ENCODE measurements around the gene KIAA0825.
"Not testable (repeated sequence)": the region's sequence is repeated elsewhere in the genome, so short reads cannot be mapped to it uniquely, and the experiment has no call there.

The KIAA0825 gene

DNA sequence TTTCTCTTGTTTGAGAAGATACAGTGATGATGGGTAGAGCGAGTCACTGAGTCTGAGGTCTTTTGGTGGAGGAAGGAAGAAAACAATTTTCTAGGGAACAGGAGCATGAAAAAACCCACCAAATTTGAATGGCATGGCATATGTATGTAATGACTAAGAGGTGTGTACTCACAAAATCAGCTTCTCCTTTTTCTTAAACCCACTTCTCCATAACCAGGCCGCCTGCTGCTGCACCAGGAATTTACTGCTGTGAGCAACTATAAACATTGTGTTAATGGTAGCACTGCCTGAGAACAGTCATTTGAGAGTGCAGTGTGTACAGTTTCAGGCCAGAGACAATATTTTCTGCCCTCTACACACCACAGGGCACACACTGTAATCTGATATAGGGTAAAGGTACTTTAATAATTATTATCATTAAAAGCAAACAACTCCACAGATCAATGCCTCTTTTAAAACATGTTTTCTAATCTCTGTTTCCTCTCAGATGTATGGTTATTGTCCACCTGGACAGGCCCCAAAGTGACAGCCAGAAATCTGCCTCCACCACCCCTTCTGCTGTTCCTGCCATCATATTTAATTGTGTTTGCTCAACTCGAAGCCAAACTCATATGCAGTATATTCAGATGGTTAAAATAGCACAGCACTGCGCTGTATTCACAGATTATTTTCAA lies 241.6 kb downstream of the KIAA0825 start:
- H3K27me3 ChIP-seq (ENCODE audit: low read depth) = no peaks in the 10 kb centered on the region
- no peaks in the 10 kb centered on the region for H3K36me3 ChIP-seq (replicated peaks)
- peaks cover 2% of the 10 kb centered on the region; the same call in 1 of the 2 replicates for H3K4me1 ChIP-seq
- in situ Hi-C loops (cut with MboI; ENCODE audit: low sequenced_read_pairs) = no loop called here
- H3K9me3 ChIP-seq = no peaks in the 10 kb centered on the region
- no peak for DNase-seq (ENCODE audit: low spot score in 2 of 2)
- H3K4me3 ChIP-seq = no peak overlapping the region

DNA sequence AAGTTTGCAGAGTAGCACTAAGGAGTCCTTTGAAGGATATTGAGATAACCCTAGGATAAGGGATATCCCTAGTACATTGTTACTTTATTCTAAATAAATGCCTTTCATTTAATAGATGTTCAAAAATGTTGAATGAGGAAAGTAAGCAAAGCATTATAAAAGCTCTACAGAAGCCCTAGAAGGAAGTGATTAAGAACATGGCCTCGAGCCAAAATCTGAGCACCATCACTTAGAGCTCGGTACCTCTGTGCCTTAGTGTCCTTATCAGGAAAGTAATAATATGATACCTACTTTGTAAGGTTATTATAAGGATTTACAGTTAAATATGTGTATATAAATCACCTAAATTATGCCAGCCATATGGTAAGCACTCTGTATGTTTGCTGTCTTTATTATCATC lies 242.6 kb downstream of the KIAA0825 start:
- no peaks in the 10 kb centered on the region for H3K27me3 ChIP-seq (ENCODE audit: low read depth)
- no peak for DNase-seq (ENCODE audit: low spot score in 2 of 2)
- no peak overlapping the region for H3K4me3 ChIP-seq
- no peaks in the 10 kb centered on the region for H3K36me3 ChIP-seq (replicated peaks)
- in situ Hi-C loops (cut with MboI; ENCODE audit: low sequenced_read_pairs) = no loop called here
- H3K4me1 ChIP-seq = peaks cover 2% of the 10 kb centered on the region; the same call in 1 of the 2 replicates
- no peaks in the 10 kb centered on the region for H3K9me3 ChIP-seq

DNA sequence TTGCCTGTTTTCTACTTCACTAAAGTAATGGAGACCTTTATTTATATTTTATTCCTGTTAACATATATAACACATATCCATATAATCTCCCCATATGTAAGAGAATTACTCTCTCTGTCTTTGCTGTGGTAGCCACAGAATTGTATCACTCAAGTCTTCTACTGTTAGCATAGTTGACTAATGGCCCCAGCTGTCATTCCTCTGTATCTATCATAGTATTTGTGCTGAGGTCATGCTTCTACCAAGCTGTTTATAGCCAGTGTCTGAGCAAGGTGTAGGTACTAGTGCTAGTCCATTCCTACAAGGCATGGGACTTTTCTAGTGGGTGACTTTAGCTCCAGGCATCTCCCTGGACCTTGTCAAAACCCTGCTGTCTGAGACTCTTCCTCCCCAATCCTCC lies 244.1 kb downstream of the KIAA0825 start:
- Histone ChIP-seq H3K4me3 (no peak overlapping the region), H3K9me3 (no peaks in the 10 kb centered on the region), H3K27me3 (ENCODE audit: low read depth) (no peaks in the 10 kb centered on the region), H3K36me3 (replicated peaks) (no peaks in the 10 kb centered on the region), H3K4me1 (peaks cover 2% of the 10 kb centered on the region; the same call in 1 of the 2 replicates)
- no peak for DNase-seq (ENCODE audit: low spot score in 2 of 2)
- in situ Hi-C loops (cut with MboI; ENCODE audit: low sequenced_read_pairs) = no loop called here

DNA sequence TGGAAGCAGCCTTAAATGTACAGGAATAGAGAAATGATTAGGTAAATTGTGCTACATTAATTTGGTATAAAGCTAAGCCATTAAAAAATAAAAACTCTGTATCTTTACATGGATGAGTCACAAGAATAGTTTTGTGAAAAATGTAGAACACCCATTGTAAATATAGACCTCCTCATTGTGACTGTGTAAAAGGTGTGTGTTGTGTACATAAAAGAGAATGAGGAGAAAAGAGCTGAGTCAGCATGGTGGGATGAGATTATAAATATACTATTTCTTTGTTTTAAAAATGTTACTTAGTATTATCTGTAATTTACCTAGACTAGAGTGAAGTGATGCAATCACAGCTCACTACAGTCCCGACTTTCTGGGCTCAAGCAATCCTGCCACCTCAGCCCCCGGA lies 250.5 kb downstream of the KIAA0825 start:
- Histone ChIP-seq H3K4me1 (no peaks in the 10 kb centered on the region), H3K9me3 (no peaks in the 10 kb centered on the region), H3K4me3 (no peak overlapping the region), H3K27me3 (ENCODE audit: low read depth) (no peaks in the 10 kb centered on the region), H3K36me3 (replicated peaks) (no peaks in the 10 kb centered on the region)
- no peak for DNase-seq (ENCODE audit: low spot score in 2 of 2)
- in situ Hi-C loops (cut with MboI; ENCODE audit: low sequenced_read_pairs) = no loop called here

DNA sequence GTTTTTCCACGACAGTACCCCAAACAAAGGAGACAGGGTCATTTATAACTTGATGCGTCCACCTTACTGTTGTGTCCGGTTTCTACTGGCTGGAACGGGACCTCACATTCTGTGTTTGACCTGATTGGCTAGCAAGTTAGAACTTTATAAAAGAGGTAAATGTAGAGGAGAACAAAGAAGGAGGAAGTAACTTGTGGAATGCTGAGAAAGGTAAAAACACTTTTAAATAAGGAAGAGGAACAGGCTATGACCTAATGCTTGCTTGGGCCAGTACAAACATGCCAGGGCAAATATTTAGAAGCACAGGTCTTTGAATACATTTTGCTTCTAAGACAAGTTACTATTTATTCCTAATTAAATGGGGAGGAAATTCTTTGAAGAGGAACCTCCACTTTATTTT lies 251.6 kb downstream of the KIAA0825 start:
- H3K27me3 ChIP-seq (ENCODE audit: low read depth) = no peaks in the 10 kb centered on the region
- H3K4me3 ChIP-seq = no peak overlapping the region
- H3K4me1 ChIP-seq = no peaks in the 10 kb centered on the region
- no peaks in the 10 kb centered on the region for H3K36me3 ChIP-seq (replicated peaks)
- no peak for DNase-seq (ENCODE audit: low spot score in 2 of 2)
- in situ Hi-C loops (cut with MboI; ENCODE audit: low sequenced_read_pairs) = no loop called here
- no peaks in the 10 kb centered on the region for H3K9me3 ChIP-seq

DNA sequence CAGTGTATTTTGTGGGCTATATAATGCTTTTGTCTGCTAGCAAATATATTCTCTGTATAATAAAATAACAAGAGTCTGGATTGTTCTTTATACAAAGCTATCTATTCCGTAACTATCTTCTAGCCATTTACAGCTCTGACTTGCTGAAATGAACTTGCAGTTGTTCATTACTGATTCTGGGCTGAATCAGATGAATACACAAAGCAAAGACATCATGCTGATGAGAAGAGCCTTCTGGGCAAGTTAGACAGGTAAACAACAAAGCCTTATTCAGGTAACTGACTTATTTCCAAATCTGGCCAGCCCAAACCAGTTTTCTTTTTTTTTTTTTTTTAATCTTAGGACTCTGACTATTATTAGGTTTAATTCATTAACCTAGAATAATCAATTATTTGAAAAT lies 255.5 kb downstream of the KIAA0825 start:
- DNase-seq (ENCODE audit: low spot score in 2 of 2) = no peak
- no peaks in the 10 kb centered on the region for H3K27me3 ChIP-seq (ENCODE audit: low read depth)
- H3K4me1 ChIP-seq = no peaks in the 10 kb centered on the region
- H3K4me3 ChIP-seq = no peak overlapping the region
- no peaks in the 10 kb centered on the region for H3K36me3 ChIP-seq (replicated peaks)
- no peaks in the 10 kb centered on the region for H3K9me3 ChIP-seq
- in situ Hi-C loops (cut with MboI; ENCODE audit: low sequenced_read_pairs) = no loop called here

DNA sequence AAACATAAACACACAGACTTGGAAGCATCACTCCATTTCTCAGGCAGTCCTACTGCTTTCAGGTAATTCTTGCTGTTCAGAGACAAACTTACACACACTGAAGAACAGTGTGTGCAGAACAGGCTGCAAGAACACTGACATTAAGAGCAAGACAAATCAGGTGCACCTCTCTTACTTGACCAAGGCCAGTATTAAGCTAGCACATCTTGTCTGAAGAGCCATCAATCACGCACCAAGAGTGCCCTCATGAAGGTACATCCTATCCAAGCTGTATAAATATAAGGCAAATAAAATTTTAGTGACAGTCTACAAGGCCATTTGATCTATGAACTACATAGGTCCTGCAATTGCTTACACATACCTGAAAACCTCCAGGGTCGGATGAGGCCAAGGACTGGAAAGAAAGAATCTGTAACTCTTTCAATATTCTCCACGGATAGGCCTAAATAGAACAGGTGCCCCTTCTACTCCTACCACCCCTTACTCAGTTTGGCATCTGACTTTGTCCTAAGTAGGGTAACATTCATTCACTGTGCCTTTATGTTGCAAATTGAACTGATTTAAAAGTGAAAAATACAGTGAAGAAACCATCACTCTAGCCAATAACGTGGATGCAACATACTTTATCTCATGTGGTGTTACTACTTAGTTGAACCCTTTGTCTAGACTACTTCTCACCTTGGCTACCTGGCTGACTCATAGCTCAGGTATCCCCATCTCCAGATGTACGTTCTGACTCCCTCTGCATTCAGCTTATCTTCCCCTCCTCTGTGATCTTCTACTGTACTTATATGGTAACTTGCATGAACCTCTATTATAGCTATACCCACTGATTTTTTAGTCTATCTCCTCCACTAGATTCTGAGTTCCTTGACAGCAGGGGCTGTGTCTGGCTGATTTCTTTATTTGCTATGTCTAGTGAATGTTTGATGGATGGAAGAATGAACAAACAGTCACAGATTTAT lies 256.3 kb downstream of the KIAA0825 start:
- no peak for DNase-seq (ENCODE audit: low spot score in 2 of 2)

DNA sequence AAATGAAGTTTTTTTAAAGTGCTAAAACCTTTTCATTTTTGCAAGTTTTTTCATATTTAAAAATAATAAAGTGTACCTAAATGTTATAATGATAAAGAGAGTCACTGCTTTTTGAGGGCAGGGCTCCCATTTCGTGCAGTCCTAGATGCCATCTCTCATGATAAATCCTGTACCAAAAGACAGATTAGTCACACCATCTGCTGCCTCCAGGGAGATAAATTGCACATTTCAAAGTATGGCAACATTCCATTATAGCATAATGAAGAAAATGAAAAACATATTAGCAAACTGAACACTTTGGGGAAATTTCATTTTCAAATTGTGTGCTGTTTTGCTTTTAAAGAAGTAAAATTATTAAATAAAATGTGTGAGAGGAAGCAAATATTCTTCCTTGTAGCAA lies 257.2 kb downstream of the KIAA0825 start:
- in situ Hi-C loops (cut with MboI; ENCODE audit: low sequenced_read_pairs) = no loop called here
- Histone ChIP-seq H3K27me3 (ENCODE audit: low read depth) (no peaks in the 10 kb centered on the region), H3K36me3 (replicated peaks) (no peaks in the 10 kb centered on the region), H3K9me3 (no peaks in the 10 kb centered on the region), H3K4me3 (no peak overlapping the region), H3K4me1 (no peaks in the 10 kb centered on the region)
- no peak for DNase-seq (ENCODE audit: low spot score in 2 of 2)

More for the DNA sequence above, 256.3 kb downstream of the KIAA0825 start:
- no peaks in the 10 kb centered on the region for H3K36me3 ChIP-seq (replicated peaks)
- in situ Hi-C loops (cut with MboI; ENCODE audit: low sequenced_read_pairs) = no loop called here
- no peaks in the 10 kb centered on the region for H3K9me3 ChIP-seq
- no peaks in the 10 kb centered on the region for H3K4me1 ChIP-seq
- no peak overlapping the region for H3K4me3 ChIP-seq
- no peaks in the 10 kb centered on the region for H3K27me3 ChIP-seq (ENCODE audit: low read depth)

DNA sequence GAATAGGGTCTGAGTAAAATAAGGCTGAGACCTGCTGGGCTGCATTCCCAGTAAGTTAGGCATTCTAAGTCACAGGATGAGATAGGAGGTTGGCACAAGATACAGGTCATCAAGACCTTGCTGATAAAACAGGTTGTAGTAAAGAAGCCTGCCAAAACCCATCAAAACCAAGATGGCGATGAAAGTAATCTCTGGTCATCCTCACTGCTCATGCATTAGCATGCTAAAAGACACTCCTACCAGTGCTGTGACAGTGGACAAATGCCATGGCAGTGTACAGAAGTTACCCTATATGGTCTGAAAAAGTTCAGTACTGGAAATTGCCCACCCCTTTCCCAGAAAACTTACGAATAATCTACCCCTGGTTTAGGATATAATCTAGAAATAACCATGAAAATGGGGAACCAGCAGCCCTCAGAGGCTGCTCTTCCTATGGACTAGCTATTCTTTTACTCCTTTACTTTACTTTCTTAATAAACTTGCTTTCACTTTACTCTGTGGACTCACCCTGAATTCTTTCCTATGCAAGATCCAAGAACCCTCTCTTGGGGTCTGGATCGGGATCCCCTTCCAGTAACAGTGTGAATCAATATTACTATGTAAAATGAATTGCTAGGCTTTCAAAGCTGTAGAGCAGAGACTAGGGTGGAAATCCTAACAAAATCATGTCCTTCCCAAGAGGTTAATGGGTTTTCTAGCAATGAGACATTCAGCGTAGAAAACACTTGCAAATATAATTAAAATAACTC lies 257.8 kb downstream of the KIAA0825 start:
- no peak for DNase-seq (ENCODE audit: low spot score in 2 of 2)
- H3K4me1 ChIP-seq = peaks cover 6% of the 10 kb centered on the region
- in situ Hi-C loops (cut with MboI; ENCODE audit: low sequenced_read_pairs) = no loop called here
- no peaks in the 10 kb centered on the region for H3K27me3 ChIP-seq (ENCODE audit: low read depth)
- no peaks in the 10 kb centered on the region for H3K36me3 ChIP-seq (replicated peaks)
- no peak overlapping the region for H3K4me3 ChIP-seq
- H3K9me3 ChIP-seq = no peaks in the 10 kb centered on the region

DNA sequence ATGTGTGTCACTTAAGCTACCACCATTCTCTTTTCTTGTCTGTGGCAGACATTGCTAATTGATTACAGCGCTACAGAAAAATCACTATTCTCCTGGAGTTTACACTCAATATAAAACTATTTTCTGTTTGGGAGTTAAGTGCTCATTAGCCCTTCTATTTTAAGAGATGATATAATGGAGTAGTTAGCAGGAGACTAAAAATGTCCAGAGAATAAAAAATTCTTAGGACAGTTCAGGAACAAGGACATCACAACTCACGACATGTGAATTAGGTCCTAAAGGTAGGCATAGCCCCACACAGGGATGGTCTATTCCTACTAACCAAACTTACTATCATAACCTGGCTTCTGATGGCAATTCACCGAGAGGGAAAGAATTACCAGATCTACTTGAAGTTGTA lies 258.5 kb downstream of the KIAA0825 start:
- Histone ChIP-seq H3K9me3 (no peaks in the 10 kb centered on the region), H3K4me3 (no peak overlapping the region), H3K27me3 (ENCODE audit: low read depth) (no peaks in the 10 kb centered on the region), H3K36me3 (replicated peaks) (no peaks in the 10 kb centered on the region), H3K4me1 (peaks cover 9% of the 10 kb centered on the region)
- no peak for DNase-seq (ENCODE audit: low spot score in 2 of 2)
- in situ Hi-C loops (cut with MboI; ENCODE audit: low sequenced_read_pairs) = no loop called here

DNA sequence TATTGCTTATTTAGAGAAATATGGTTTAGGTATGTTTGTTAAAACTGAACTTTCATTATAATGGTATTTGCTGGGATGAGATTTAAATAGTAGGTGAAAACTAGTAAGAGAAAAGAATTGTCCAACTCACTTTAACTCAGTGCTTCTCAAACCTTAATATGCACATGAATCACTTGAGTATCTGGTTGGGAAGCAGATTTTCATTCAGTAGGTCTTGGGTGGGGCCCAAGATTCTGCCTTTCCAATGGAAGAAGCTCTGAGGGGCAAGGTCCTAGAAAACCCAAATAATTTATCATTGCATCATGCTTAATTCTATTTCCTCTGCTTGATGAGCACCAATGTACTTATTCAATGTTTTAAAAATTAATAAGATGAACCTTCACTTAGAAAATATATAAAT lies 262.6 kb downstream of the KIAA0825 start:
- DNase-seq (ENCODE audit: low spot score in 2 of 2) = peak in 1 of 2 experiments; percentile 30
- Histone ChIP-seq H3K36me3 (replicated peaks) (no peaks in the 10 kb centered on the region), H3K4me1 (peaks cover 14% of the 10 kb centered on the region), H3K4me3 (no peak overlapping the region), H3K27me3 (ENCODE audit: low read depth) (peaks cover 2% of the 10 kb centered on the region; the same call in 1 of the 2 replicates), H3K9me3 (no peaks in the 10 kb centered on the region; the same call in 1 of the 2 replicates)
- in situ Hi-C loops (cut with MboI; ENCODE audit: low sequenced_read_pairs) = no loop called here

DNA sequence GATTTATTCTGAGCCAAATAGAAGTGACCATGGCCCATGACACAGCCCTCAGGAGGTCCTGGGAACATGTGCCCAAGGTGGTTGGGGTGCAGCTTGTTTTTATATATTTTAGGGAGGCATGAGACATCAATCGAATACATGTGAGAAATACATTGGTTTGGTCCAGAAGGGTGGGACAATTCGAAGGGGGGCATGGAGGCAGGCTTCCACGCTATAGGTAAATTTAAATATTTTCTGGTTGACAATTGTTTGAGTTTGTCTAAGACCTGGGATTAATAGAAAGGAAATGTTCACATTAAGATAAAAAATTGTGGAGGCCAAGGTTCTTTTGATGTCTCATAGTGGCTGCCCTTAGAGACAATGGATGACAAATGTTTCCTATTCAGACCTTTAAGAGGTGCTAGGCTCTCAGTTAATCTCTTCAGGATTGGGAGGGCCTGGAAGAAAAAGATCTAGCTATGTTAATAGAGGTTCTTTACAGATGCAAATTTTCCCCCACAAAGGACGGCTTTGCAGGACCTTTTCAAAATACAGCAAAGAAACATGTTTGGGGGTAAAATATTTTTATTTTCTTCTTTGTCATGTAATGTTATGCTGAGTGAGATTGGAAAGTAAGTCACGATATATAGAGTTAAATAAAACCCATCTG lies 263.4 kb downstream of the KIAA0825 start:
- in situ Hi-C loops (cut with MboI; ENCODE audit: low sequenced_read_pairs); H3K27me3 ChIP-seq (ENCODE audit: low read depth); H3K36me3 ChIP-seq (replicated peaks); H3K9me3 ChIP-seq; H3K4me3 ChIP-seq: not testable (repeated sequence)
- H3K4me1 ChIP-seq = peaks cover 14% of the 10 kb centered on the region
- DNase-seq (ENCODE audit: low spot score in 2 of 2) = peak; percentile 67 to 90

DNA sequence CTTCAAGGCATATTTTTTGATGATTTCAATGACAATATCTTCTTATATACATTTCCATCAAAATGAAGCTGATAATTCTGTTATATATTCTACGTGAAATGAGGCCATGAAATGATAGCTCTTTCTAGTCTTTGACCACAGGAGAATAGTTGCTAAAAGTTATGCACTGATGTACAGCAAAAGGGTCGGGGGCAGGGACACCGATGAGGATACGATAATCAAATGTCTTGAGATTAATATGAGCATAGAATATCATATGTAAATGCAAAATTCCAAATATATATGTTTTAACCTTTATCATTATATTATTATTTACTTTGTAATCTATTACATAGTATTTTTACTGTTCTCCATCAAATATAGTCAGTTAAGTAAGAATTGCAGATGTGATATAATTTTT lies 264.8 kb downstream of the KIAA0825 start:
- Histone ChIP-seq H3K9me3 (no peaks in the 10 kb centered on the region; the same call in 1 of the 2 replicates), H3K4me1 (peaks cover 14% of the 10 kb centered on the region), H3K36me3 (replicated peaks) (no peaks in the 10 kb centered on the region), H3K4me3 (no peak overlapping the region), H3K27me3 (ENCODE audit: low read depth) (peaks cover 2% of the 10 kb centered on the region; the same call in 1 of the 2 replicates)
- no peak for DNase-seq (ENCODE audit: low spot score in 2 of 2)
- in situ Hi-C loops (cut with MboI; ENCODE audit: low sequenced_read_pairs) = no loop called here
